ENCODE measurements around the gene DYNLT5.
A peak's percentile ranks its signal among the peaks of the same experiment; 100 is the strongest.
"Not testable (repeated sequence)": the region's sequence is repeated elsewhere in the genome, so short reads cannot be mapped to it uniquely, and the experiment has no call there.

Gene DYNLT5

GRCh38 chr1:66751160-66751559 is 1.1 kb upstream of the DYNLT5 start:
- no peak for FAIRE-seq

DNA sequence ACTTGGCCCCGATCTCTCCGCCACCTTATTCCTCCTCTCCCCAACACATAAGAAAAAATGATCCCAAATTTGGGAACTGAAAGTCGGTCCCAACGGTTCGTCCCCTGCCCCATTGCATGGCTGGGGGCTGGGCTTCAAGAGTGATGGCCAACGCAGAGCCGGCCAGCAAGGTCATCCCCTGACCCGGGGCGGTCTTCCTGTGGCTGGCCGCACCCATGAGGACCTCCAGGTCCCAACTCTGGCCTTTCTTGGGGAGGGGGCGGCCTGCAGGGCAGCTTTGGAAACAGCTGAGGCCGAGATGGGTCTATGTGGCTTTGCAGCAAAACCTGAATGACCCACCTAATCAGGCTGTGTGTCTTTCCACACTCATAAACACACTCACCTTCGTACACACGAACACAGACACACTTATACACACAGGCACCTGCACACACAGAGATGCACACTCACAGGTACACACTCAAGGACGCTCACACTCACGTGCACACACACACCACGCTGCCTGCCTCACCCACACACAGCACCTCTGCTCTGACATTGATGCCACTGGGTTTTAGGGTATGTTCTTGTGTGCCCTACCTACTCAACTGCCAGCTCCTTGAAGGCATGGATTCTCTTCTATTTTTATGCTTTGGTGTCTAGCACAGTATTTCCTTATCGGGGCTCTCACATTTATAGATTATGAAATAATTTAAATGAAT is 562 bp downstream of the DYNLT5 start:
- no peak for FAIRE-seq

DNA sequence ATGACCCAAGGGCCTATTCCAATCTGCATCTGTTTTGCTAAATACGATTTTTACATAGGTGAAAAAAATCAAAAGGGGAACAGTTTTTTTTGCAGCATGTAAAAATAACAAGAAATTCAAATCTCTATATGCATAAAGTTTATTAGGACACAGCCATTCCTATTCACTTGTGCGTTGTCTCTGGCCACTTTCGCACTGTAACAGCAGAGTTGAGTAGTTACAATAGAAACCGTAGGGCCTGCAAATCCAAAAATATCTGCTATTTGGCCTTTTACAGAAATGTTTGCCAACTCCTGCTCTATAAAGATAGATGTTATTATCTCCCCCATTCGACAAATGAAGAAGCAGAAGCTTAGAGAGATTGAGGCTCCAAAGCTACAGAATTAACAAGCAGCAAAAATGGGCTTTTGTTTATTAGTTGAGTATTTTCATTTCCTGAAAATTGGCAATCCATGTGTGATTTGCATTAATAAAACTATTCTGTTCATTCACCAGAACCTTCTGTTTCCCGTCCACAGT is 5.5 kb downstream of the DYNLT5 start:
- FAIRE-seq, result no peak

- FAIRE-seq, result peak; percentile 36
These were observed 6.0 kb downstream of the DYNLT5 start for GRCh38 chr1:66758241-66758755.

DNA sequence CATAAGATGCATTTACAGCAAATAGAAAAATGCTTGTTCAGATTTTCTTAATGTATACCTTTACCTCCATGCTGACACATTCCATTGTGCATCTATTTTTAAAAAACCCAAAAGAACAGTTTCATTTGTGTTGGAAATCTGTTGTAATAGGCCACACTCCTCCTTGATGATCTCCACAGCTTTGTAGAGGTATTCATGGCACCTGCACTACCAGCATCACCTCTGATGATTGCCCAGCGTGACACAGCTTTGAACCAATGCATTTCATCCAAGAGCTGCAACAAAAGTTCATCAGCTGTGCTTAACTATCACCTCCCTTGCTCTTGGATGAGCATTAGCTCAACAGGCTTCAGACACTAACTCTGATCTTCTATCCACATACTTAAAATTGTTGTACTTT is 8.2 kb downstream of the DYNLT5 start:
- FAIRE-seq, result no peak

- FAIRE-seq, result no peak
These were observed 9.0 kb downstream of the DYNLT5 start for GRCh38 chr1:66761221-66761620.

GRCh38 chr1:66764994-66765578 is 12.8 kb downstream of the DYNLT5 start:
- FAIRE-seq, result peak; percentile 97

DNA sequence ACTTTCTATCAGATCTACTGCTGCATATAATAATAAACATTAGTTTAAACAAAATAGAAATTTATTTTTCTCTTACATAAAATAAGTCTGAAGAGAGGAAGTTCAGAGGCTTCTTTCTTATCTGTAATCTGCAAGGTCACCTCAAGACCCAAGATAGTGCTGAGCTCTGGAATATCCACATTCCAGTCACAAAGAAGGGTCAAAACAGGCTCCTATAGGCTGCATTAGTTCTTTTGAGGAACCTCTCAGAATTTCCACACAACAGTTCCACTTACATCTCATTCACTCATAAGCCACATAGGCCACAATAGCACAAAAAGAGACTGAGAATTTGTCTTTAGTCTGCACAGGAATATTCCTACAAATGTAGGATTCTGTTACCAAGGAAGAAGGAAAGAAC is 15.4 kb downstream of the DYNLT5 start:
- no peak for FAIRE-seq

DNA sequence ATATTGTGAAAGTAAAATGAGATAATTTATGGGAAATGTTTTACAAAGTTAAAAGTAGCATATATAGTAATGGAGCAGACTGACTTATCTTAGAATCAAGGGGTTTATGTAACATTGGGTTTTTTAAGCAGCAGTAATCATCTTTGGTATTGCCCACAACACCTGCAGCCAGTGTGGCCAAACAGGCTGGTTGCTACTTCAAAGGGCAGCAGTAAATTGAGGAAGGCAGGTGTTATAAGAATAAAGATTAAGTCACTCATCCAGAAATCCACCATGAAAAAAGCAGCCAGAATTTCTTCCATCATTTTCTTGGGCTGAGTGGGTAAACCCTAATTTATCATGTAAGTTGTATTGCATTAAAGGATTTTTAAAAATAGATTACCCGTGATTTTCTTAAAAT is 16.7 kb downstream of the DYNLT5 start:
- no peak for FAIRE-seq

DNA sequence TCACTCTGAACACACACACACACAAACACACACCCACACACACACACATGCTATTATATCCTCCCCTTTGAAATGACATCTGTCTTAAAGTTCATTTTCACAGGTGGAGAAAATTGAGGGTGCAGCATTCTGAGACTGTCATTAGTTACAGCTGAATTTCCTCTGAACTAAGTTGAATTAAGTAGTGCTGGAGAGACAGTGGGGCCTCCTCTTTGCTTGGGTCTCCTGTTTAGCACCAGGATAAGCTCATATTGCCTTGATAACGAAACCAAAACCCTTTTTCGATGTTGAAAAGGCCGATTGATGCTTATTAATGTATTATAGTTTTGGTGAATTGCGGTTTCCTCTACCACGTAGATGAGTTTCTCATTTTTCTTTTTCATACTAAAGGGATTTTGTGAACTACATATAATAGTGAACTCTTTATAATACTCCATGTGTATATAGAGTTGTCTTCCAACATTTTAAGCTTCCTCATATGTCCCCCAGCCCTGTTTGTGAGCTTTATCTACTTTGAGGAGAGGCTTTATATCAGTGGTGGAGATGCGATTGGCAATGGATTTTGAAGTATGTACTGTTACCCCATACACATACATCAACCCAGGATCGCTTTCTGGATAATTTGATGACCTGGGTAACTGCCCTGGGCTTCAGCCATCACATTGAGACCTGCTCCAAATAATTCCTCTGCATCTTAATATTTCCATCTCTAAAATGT is 17.4 kb downstream of the DYNLT5 start:
- FAIRE-seq, result no peak

- FAIRE-seq, result no peak
These were observed 18.0 kb downstream of the DYNLT5 start for GRCh38 chr1:66770240-66770639.

GRCh38 chr1:66770694-66771093 is 18.4 kb downstream of the DYNLT5 start:
- FAIRE-seq, result no peak

- no peak for FAIRE-seq
These were observed 21.0 kb downstream of the DYNLT5 start for GRCh38 chr1:66773227-66773626.

GRCh38 chr1:66774438-66774837 is 22.2 kb downstream of the DYNLT5 start:
- FAIRE-seq, result no peak

GRCh38 chr1:66775646-66776045 is 23.4 kb downstream of the DYNLT5 start:
- FAIRE-seq, result no peak

GRCh38 chr1:66777831-66778230 is 25.6 kb downstream of the DYNLT5 start:
- FAIRE-seq, result no peak

GRCh38 chr1:66778266-66778665 is 26.0 kb downstream of the DYNLT5 start:
- FAIRE-seq, result peak; percentile 61

- no peak for FAIRE-seq
These were observed 26.7 kb downstream of the DYNLT5 start for GRCh38 chr1:66778969-66779368.

- no peak for FAIRE-seq
These were observed 27.3 kb downstream of the DYNLT5 start for GRCh38 chr1:66779475-66780078.

DNA sequence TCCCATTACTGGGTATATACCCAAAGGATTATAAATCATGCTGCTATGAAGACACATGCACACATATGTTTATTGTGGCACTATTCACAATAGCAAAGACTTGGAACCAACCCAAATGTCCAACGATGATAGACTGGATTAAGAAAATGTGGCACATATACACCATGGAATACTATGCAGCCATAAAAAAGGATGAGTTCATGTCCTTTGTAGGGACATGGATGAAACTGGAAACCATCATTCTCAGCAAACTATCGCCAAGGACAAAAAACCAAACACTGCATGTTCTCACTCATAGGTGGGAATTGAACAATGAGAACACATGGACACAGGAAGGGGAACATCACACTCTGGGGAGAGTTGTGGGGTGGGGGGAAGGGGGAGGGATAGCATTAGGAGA is 33.5 kb downstream of the DYNLT5 start:
- not testable (repeated sequence) for FAIRE-seq

GRCh38 chr1:66787641-66788040 is 35.4 kb downstream of the DYNLT5 start:
- no peak for FAIRE-seq

- peak; percentile 58 for FAIRE-seq
These were observed 36.1 kb downstream of the DYNLT5 start for GRCh38 chr1:66788231-66788939.

Measured in islet of Langerhans (tissue), 1 donor.